Fibroblast of mammary gland (primary cell): ENCODE measurements around the gene DUOXA1.

Experiments used
- DNase-seq: peaks from one replicate; pipeline ENCODE4 v3.0.0-alpha.2; 2010; ENCODE audit warnings: low read depth
- H3K4me3 ChIP-seq: 2 replicates; pipeline ENCODE4 v1.5.1; 2011; ENCODE audit warnings: low read depth, mild to moderate bottlenecking, low read length, moderate library complexity; ENCODE audit not compliant: control insufficient read depth
- CTCF ChIP-seq: conservative IDR thresholded peaks from 2 replicates; pipeline ENCODE4 v1.5.1; 2011; ENCODE audit warnings: low read depth, low read length, inconsistent platforms; ENCODE audit not compliant: control insufficient read depth, insufficient read depth

Gene DUOXA1

GRCh38 chr15:45113380-45113990, 16.2 kb downstream of the DUOXA1 start:
- DNase-seq = no peak
- no peak overlapping the region for H3K4me3 ChIP-seq
- TF ChIP-seq CTCF = no peak

- H3K4me3 ChIP-seq = no peak overlapping the region
- TF ChIP-seq CTCF = no peak
- no peak for DNase-seq
Observed at GRCh38 chr15:45112591-45113379, 16.9 kb downstream of the DUOXA1 start.

- DNase-seq = no peak
- no peak overlapping the region for H3K4me3 ChIP-seq
- TF ChIP-seq CTCF = no peak
Observed at GRCh38 chr15:45112143-45112590, 17.5 kb downstream of the DUOXA1 start.

GRCh38 chr15:45111390-45112142, 18.1 kb downstream of the DUOXA1 start:
- DNase-seq = no peak
- TF ChIP-seq CTCF = no peak
- no peak overlapping the region for H3K4me3 ChIP-seq

- DNase-seq = no peak
- peak; percentile 5 for TF ChIP-seq CTCF
Observed at GRCh38 chr15:45110256-45110820, 19.3 kb downstream of the DUOXA1 start.

GRCh38 chr15:45107941-45108630, 21.6 kb downstream of the DUOXA1 start:
- DNase-seq = no peak
- no peak overlapping the region for H3K4me3 ChIP-seq
- no peak for TF ChIP-seq CTCF

More at GRCh38 chr15:45110256-45110820, 19.3 kb downstream of the DUOXA1 start:
- no peak overlapping the region for H3K4me3 ChIP-seq
